CD4-positive, alpha-beta memory T cell (primary cell): Measurements from ENCODE around the gene DEF6. TPM values are rescaled to one million over a fixed set of nuclear protein-coding genes. Genes with fewer than 3 reads are reported as not detected.

Experiments
- CTCF ChIA-PET: fragments of 350-600 bp; sonication (Branson Sonifier 250); formaldehyde crosslinking; loops from one replicate; lab custom pipeline; 2021; ENCODE audit warnings: inconsistent platforms; ENCODE audit not compliant: partially characterized antibody; lab: Charles Lee
- POLR2A ChIA-PET: fragments of 350-600 bp; sonication (Branson Sonifier 250); formaldehyde crosslinking; loops from one replicate; lab custom pipeline; 2021; ENCODE audit not compliant: partially characterized antibody; lab: Charles Lee
- DNase-seq, 5 donors: peaks; one replicate each; pipeline versions ENCODE4 v3.0.0 to v3.0.0-alpha.2; 2020 to 2022; ENCODE audit warnings: mixed read lengths in 1 of 5
- H3K27ac ChIP-seq: one replicate; pipeline ENCODE4 v1.7.0; 2013; ENCODE audit warnings: low read depth, low read length
- H3K27me3 ChIP-seq: 2 replicates; pipeline ENCODE4 v1.7.0; 2013; ENCODE audit warnings: mild to moderate bottlenecking, low read length, moderate library complexity; ENCODE audit not compliant: insufficient read depth
- H3K36me3 ChIP-seq: 2 replicates; pipeline ENCODE4 v1.7.0; 2013; ENCODE audit warnings: mild to moderate bottlenecking, low read length, moderate library complexity; ENCODE audit not compliant: insufficient read depth
- H3K4me1 ChIP-seq: 2 replicates; pipeline ENCODE4 v1.7.0; 2013; ENCODE audit warnings: mild to moderate bottlenecking, low read length, moderate library complexity; ENCODE audit not compliant: insufficient read depth
- H3K4me3 ChIP-seq, 2 donors: one replicate each; pipeline ENCODE4 v1.7.0; 2013; ENCODE audit warnings: low read length in 2 of 2, mild to moderate bottlenecking in 1 of 2
- H3K9me3 ChIP-seq, 2 donors: one replicate each; pipeline ENCODE4 v1.7.0; 2013; ENCODE audit warnings: low read length in 2 of 2, control low read depth in 1 of 2; ENCODE audit not compliant: control insufficient read depth in 1 of 2
- H3K27ac Mint-ChIP-seq, 7 donors: one replicate each; pipeline ENCODE4 v1.8.0; 2020 to 2021; ENCODE audit warnings: mixed read lengths in 7 of 7, mild to moderate bottlenecking in 6 of 7, inconsistent platforms in 3 of 7, moderate library complexity in 3 of 7
- H3K27me3 Mint-ChIP-seq, 2 donors: one replicate each; pipeline ENCODE4 v1.8.0; 2020 to 2021; ENCODE audit warnings: mixed read lengths in 2 of 2
- H3K36me3 Mint-ChIP-seq, 2 donors: one replicate each; pipeline ENCODE4 v1.8.0; 2020 to 2021; ENCODE audit warnings: mixed read lengths in 2 of 2, inconsistent platforms in 1 of 2, mild to moderate bottlenecking in 1 of 2
- H3K4me1 Mint-ChIP-seq, 4 donors: one replicate each; pipeline ENCODE4 v1.8.0; 2020 to 2021; ENCODE audit warnings: mixed read lengths in 4 of 4, mild to moderate bottlenecking in 1 of 4
- H3K4me3 Mint-ChIP-seq, 8 donors: one replicate each; pipeline ENCODE4 v1.8.0; 2020 to 2021; ENCODE audit warnings: mixed read lengths in 8 of 8, mild to moderate bottlenecking in 7 of 8, moderate library complexity in 6 of 8, inconsistent platforms in 3 of 8
- H3K9me3 Mint-ChIP-seq, 8 donors: one replicate each; pipeline ENCODE4 v1.8.0; 2020 to 2021; ENCODE audit warnings: mixed read lengths in 8 of 8, mild to moderate bottlenecking in 5 of 8, inconsistent platforms in 3 of 8, moderate library complexity in 1 of 8
- intact Hi-C: fragments of 100-400 bp; cut with micrococcal nuclease; formaldehyde crosslinking; loops from one replicate; pipeline ENCODE4 v1.15.1; 2023
- polyA plus RNA-seq, 2 donors: library from polyadenylated mRNA; unstranded; fragments of 300-500 nt; fragmentation: Illumina TruSeq; gene quantifications; one replicate each; pipeline ENCODE4 v1.2.3, GENCODE V29; 2021
- total RNA-seq, 2 experiments: library from RNA; stranded (reverse); gene quantifications; one replicate each; pipeline ENCODE4 v1.2.3, GENCODE V29; 2021

The DEF6 gene
- total and polyA plus RNA-seq, 4 experiments from 2014 or later = 77.3 to 236 (median 201) TPM

- no peak overlapping the region for H3K4me3 ChIP-seq
- Mint-ChIP-seq H3K9me3 (no peaks in the 10 kb centered on the region), H3K4me3 (no peak overlapping the region), H3K27me3 (no peaks in the 10 kb centered on the region), H3K4me1 (peaks cover 53 to 74% (median 65%) of the 10 kb centered on the region in 4 donors), H3K36me3 (peaks cover 12 to 16% of the 10 kb centered on the region in 2 donors), H3K27ac (peak overlapping the region in 6 of 7 donors; percentile 61 to 93 (median 85))
- H3K27ac ChIP-seq = no peak overlapping the region
- peaks cover 56% of the 10 kb centered on the region for H3K4me1 ChIP-seq
- no peaks in the 10 kb centered on the region for H3K9me3 ChIP-seq
- DNase-seq = no peak
- intact Hi-C loops = no loop called here
- ChIA-PET CTCF (interaction anchor here (0.9 to 1.6 kb wide), 4 partner anchors 24 to 202 kb away, joined by 3 to 4 read pairs (median 3); no protein-coding TSS in a partner anchor), POLR2A (interaction anchor here (0.8 to 1.5 kb wide), 5 partner anchors 16 to 478 kb away, joined by 3 to 4 read pairs (median 3); partner anchors contain the start of gene ANKS1A)
- H3K27me3 ChIP-seq = no peaks in the 10 kb centered on the region
- no peaks in the 10 kb centered on the region for H3K36me3 ChIP-seq
Measured at GRCh38 chr6:35367646-35368037, 70.0 kb downstream of the DEF6 start.

- Mint-ChIP-seq H3K4me1 (peaks cover 50 to 72% (median 63%) of the 10 kb centered on the region in 4 donors), H3K4me3 (peak overlapping the region in 7 of 8 donors; percentile 19 to 65 (median 34)), H3K27me3 (no peaks in the 10 kb centered on the region), H3K36me3 (peaks cover 12 to 14% of the 10 kb centered on the region in 2 donors), H3K9me3 (no peaks in the 10 kb centered on the region), H3K27ac (peak overlapping the region; percentile 61 to 93 (median 79))
- H3K27me3 ChIP-seq = no peaks in the 10 kb centered on the region
- H3K9me3 ChIP-seq = no peaks in the 10 kb centered on the region
- DNase-seq = peak in 3 of 5 donors; percentile 13 to 22 (median 14)
- no peak overlapping the region for H3K4me3 ChIP-seq
- H3K27ac ChIP-seq = peak overlapping the region; percentile 4
- POLR2A ChIA-PET = interaction anchor here (0.7 to 1.5 kb wide), 7 partner anchors 17 to 479 kb away, joined by 3 to 4 read pairs (median 3); partner anchors contain the start of gene ANKS1A
- no peaks in the 10 kb centered on the region for H3K36me3 ChIP-seq
- H3K4me1 ChIP-seq = peaks cover 50% of the 10 kb centered on the region
- intact Hi-C loops = no loop called here
- CTCF ChIA-PET = interaction anchor here (0.6 to 1.6 kb wide), 6 partner anchors 25 to 344 kb away, joined by 3 to 4 read pairs (median 3); no protein-coding TSS in a partner anchor
Measured at GRCh38 chr6:35368038-35368887, 70.6 kb downstream of the DEF6 start.

DNA sequence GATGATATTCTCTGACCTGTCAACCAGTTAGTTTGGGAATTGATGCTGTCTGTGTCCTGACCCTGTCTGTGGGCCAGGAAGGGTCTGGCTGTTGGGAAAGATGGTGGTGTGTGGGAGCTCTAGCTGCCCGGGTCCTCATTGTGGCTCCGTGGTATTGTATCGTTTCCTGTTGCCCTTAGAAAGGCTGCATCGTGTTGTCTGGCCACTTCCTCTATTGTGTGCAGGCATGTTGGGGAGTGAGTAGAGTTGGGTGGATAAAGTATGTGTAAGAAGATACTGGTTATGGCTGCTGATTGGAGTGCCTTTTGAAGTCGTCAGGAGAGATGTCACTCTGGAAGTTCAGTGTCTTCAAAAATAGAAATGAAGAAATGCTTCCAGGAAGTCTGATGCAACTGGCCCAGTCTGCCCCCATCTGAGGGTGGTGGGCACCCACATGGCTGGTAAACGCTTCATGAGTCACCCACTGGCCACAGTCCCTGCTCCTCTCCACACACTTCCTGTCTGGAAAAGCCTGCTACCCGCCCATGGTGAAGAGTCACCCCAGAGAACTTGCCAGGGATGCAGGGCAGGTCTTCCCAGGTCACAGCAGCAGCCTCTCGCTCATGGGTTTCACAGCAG, 72.6 kb downstream of the DEF6 start:
- no peaks in the 10 kb centered on the region for H3K27me3 ChIP-seq
- Mint-ChIP-seq H3K27ac (peak overlapping the region; percentile 61 to 95 (median 87)), H3K4me3 (peak overlapping the region; percentile 8 to 82 (median 78)), H3K36me3 (peaks cover 15 to 16% of the 10 kb centered on the region in 2 donors), H3K9me3 (no peaks in the 10 kb centered on the region), H3K27me3 (no peaks in the 10 kb centered on the region), H3K4me1 (peaks cover 49 to 71% (median 61%) of the 10 kb centered on the region in 4 donors)
- no peaks in the 10 kb centered on the region for H3K9me3 ChIP-seq
- ChIA-PET POLR2A (interaction anchor here (1.2 kb wide), 1 partner anchor 42 kb away, joined by 3 read pairs; no protein-coding TSS in a partner anchor), CTCF (interaction anchor here (1.1 kb wide), 1 partner anchor 79 kb away, joined by 3 read pairs; no protein-coding TSS in a partner anchor)
- intact Hi-C loops = no loop called here
- DNase-seq = peak in 2 of 5 donors; percentile 9 to 50
- H3K36me3 ChIP-seq = no peaks in the 10 kb centered on the region
- peak overlapping the region in 1 of 2 donors; percentile 0 for H3K4me3 ChIP-seq
- peak overlapping the region; percentile 17 for H3K27ac ChIP-seq
- H3K4me1 ChIP-seq = peaks cover 47% of the 10 kb centered on the region

GRCh38 chr6:35370785-35371493, 73.3 kb downstream of the DEF6 start:
- H3K9me3 Mint-ChIP-seq = no peaks in the 10 kb centered on the region
- peak overlapping the region in 7 of 8 donors; percentile 71 to 82 (median 78) for H3K4me3 Mint-ChIP-seq
- POLR2A ChIA-PET = interaction anchor here (0.8 to 1.2 kb wide), 3 partner anchors 23 to 43 kb away, joined by 3 read pairs; no protein-coding TSS in a partner anchor
- no peaks in the 10 kb centered on the region for H3K27me3 Mint-ChIP-seq
- CTCF ChIA-PET = interaction anchor here (0.6 to 1.5 kb wide), 4 partner anchors 8 to 79 kb away, joined by 3 to 5 read pairs (median 4); no protein-coding TSS in a partner anchor
- Histone ChIP-seq H3K4me3 (no peak overlapping the region), H3K36me3 (no peaks in the 10 kb centered on the region), H3K27me3 (no peaks in the 10 kb centered on the region), H3K27ac (no peak overlapping the region), H3K4me1 (peaks cover 45% of the 10 kb centered on the region), H3K9me3 (no peaks in the 10 kb centered on the region)
- H3K27ac Mint-ChIP-seq = peak overlapping the region; percentile 61 to 95 (median 91)
- intact Hi-C loops = no loop called here
- peaks cover 46 to 66% (median 56%) of the 10 kb centered on the region in 4 donors for H3K4me1 Mint-ChIP-seq
- DNase-seq = no peak
- peaks cover 13 to 16% of the 10 kb centered on the region in 2 donors for H3K36me3 Mint-ChIP-seq

Other genes with a start within 250 kb of the DEF6 start
- not detected for gene TCP11, start 156.5 kb upstream of the DEF6 start, total RNA-seq
- not detected for gene TCP11, start 156.5 kb upstream of the DEF6 start, polyA plus RNA-seq
- gene SCUBE3, start 83.9 kb upstream of the DEF6 start, total RNA-seq = not detected
- gene SCUBE3, start 83.9 kb upstream of the DEF6 start, polyA plus RNA-seq = under 1 TPM; 0.03 to 0.08 TPM
- gene ZNF76, start 38.1 kb upstream of the DEF6 start, total RNA-seq = 100 to 1,000 TPM in 1 of 2 experiments, 10 to 100 TPM in 1; 97.5 to 106 TPM
- 10 to 100 TPM; 26.3 to 31.5 TPM for gene ZNF76, start 38.1 kb upstream of the DEF6 start, polyA plus RNA-seq
- gene PPARD, start 44.7 kb downstream of the DEF6 start, total RNA-seq = 10 to 100 TPM; 37.2 to 38.7 TPM
- gene PPARD, start 44.7 kb downstream of the DEF6 start, polyA plus RNA-seq = 10 to 100 TPM in 1 of 2 donors, 1 to 10 TPM in 1; 2.6 to 10.7 TPM
- 1 to 10 TPM; 8.9 to 9.0 TPM for gene FANCE, start 154.5 kb downstream of the DEF6 start, total RNA-seq
- gene FANCE, start 154.5 kb downstream of the DEF6 start, polyA plus RNA-seq = 1 to 10 TPM; 5.4 to 7.0 TPM
- gene RPL10A, start 170.6 kb downstream of the DEF6 start, total RNA-seq = 1,000 to 10,000 TPM; 1,978 to 2,070 TPM
- gene RPL10A, start 170.6 kb downstream of the DEF6 start, polyA plus RNA-seq = 1,000 to 10,000 TPM in 1 of 2 donors, 100 to 1,000 TPM in 1; 844 to 1,085 TPM
- under 1 TPM in 1 of 2 experiments, not detected in 1; 0.20 TPM for gene TEAD3, start 199.3 kb downstream of the DEF6 start, total RNA-seq
- gene TEAD3, start 199.3 kb downstream of the DEF6 start, polyA plus RNA-seq = under 1 TPM in 1 of 2 donors, not detected in 1; 0.08 TPM
- not detected for gene TULP1, start 215.1 kb downstream of the DEF6 start, total RNA-seq
- gene TULP1, start 215.1 kb downstream of the DEF6 start, polyA plus RNA-seq = not detected